Mammary epithelial cell (primary cell): ENCODE results near the gene MUC20.

Experiments used
- EZH2 ChIP-seq: IDR thresholded peaks from 2 replicates; pipeline ENCODE4 v1.6.1; 2012; ENCODE audit warnings: low read length, inconsistent platforms, borderline replicate concordance
- TF ChIP-seq, protein P1 (sequence below), 2 donors: IDR thresholded peaks in 1 of 2; conservative IDR thresholded peaks in 1 of 2; 2 replicates each; pipeline ENCODE4 v1.5.1; 2011 to 2012; ENCODE audit warnings: inconsistent platforms in 2 of 2, low read length in 2 of 2, mild to moderate bottlenecking in 2 of 2, control low read depth in 1 of 2, low read depth in 1 of 2; ENCODE audit not compliant: insufficient read depth in 1 of 2; ENCODE audit errors: extremely low read depth in 1 of 2

DNA sequence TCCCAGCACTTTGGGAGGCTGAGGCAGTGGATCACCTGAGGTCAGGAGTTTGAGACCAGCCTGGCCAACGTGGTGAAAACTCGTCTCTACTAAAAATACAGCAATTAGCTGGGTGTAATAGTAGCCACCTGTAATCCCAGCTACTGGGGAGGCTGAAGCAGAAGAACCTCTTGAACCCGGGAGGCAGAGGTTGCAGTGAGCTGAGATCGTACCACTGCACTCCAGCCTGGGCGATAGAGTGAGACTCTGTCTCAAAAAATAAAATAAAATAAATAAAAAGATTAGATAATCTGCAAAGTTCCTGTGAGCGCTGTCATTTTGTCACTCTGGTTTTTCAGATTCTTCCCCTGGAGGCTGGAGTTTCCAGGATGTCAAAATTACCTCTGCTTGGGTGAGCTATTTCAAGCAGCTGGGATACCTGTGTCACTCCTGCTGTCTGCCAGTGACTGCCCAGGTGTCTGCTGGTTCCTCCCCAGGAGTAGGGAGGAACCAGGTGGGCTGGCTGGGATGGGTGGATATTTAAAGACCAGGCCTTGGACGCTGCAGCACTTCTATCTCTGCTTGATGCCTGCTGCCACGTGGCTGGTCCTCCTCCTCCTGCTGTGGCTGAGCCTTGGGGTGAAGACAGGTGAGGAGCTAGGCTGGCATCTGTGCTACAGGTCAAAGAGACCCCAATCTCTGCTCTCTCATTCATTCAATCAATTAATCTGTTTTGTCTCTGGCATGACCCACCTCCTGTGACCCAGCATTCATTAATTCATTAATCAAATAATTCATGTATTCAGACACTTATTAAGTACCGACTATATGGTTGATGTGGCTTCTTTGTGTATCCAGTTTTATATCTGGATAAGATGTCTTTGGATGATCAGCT lies 19.5 kb upstream of the MUC20 start:
- TF ChIP-seq, protein P1, sequence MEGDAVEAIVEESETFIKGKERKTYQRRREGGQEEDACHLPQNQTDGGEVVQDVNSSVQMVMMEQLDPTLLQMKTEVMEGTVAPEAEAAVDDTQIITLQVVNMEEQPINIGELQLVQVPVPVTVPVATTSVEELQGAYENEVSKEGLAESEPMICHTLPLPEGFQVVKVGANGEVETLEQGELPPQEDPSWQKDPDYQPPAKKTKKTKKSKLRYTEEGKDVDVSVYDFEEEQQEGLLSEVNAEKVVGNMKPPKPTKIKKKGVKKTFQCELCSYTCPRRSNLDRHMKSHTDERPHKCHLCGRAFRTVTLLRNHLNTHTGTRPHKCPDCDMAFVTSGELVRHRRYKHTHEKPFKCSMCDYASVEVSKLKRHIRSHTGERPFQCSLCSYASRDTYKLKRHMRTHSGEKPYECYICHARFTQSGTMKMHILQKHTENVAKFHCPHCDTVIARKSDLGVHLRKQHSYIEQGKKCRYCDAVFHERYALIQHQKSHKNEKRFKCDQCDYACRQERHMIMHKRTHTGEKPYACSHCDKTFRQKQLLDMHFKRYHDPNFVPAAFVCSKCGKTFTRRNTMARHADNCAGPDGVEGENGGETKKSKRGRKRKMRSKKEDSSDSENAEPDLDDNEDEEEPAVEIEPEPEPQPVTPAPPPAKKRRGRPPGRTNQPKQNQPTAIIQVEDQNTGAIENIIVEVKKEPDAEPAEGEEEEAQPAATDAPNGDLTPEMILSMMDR (conservative IDR thresholded peaks at IDR 0.05 in 1 of 2, IDR thresholded peaks at IDR 0.05 in 1 of 2; ENCODE audit: extremely low read depth in 1 of 2, insufficient read depth in 1 of 2, low read depth in 1 of 2, low read length in 2 of 2), result no peak
- TF ChIP-seq EZH2, result no peak
